GM21367 (cell line): ENCODE measurements around the gene DSC1.

Experiments
- ATAC-seq: cut with Tn5 transposase; IDR thresholded peaks from one replicate; pipeline ENCODE4 v1.9.1; 2021; ENCODE audit not compliant: unreplicated experiment

The DSC1 gene

GRCh38 chr18:31112804-31113203, 49.9 kb downstream of the DSC1 start:
- no peak for ATAC-seq

GRCh38 chr18:31105733-31106132, 56.9 kb downstream of the DSC1 start:
- ATAC-seq = no peak

GRCh38 chr18:31104444-31104843, 58.2 kb downstream of the DSC1 start:
- ATAC-seq = no peak

- no peak for ATAC-seq
These were observed 59.2 kb downstream of the DSC1 start for GRCh38 chr18:31103423-31103822.

- ATAC-seq = no peak
These were observed 59.7 kb downstream of the DSC1 start for GRCh38 chr18:31102941-31103340.

- no peak for ATAC-seq
These were observed 60.5 kb downstream of the DSC1 start, which contains the start of gene DSC2 for GRCh38 chr18:31102025-31102684. DSC2 (minus strand) TSS chr18:31102421; CDS start chr18:31101971, 450 bp downstream.

- ATAC-seq = no peak
These were observed 61.3 kb downstream of the DSC1 start for GRCh38 chr18:31101183-31102024.

GRCh38 chr18:31100436-31101182, 62.0 kb downstream of the DSC1 start:
- no peak for ATAC-seq

GRCh38 chr18:31099450-31100230, 63.0 kb downstream of the DSC1 start:
- ATAC-seq = no peak

- no peak for ATAC-seq
These were observed 63.8 kb downstream of the DSC1 start for GRCh38 chr18:31098878-31099277.

GRCh38 chr18:31097666-31098065, 65.0 kb downstream of the DSC1 start:
- no peak for ATAC-seq

GRCh38 chr18:31093880-31094279, 68.8 kb downstream of the DSC1 start:
- no peak for ATAC-seq

GRCh38 chr18:31093294-31093693, 69.4 kb downstream of the DSC1 start:
- ATAC-seq = no peak

- ATAC-seq = no peak
These were observed 71.3 kb downstream of the DSC1 start for GRCh38 chr18:31091350-31091749.

- ATAC-seq = no peak
These were observed 74.1 kb downstream of the DSC1 start for GRCh38 chr18:31088532-31088931.

GRCh38 chr18:31079973-31080372, 82.7 kb downstream of the DSC1 start:
- no peak for ATAC-seq
